GM18499 (cell line): ENCODE measurements around the gene SYT10.
"Not testable (repeated sequence)": the region's sequence is repeated elsewhere in the genome, so short reads cannot be mapped to it uniquely, and the experiment has no call there.

Experiments used
- ATAC-seq: cut with Tn5 transposase; IDR thresholded peaks from one replicate; pipeline ENCODE4 v1.9.1; 2021; ENCODE audit warnings: moderate number of reproducible peaks; ENCODE audit not compliant: insufficient read depth, unreplicated experiment

The SYT10 gene, protein sequence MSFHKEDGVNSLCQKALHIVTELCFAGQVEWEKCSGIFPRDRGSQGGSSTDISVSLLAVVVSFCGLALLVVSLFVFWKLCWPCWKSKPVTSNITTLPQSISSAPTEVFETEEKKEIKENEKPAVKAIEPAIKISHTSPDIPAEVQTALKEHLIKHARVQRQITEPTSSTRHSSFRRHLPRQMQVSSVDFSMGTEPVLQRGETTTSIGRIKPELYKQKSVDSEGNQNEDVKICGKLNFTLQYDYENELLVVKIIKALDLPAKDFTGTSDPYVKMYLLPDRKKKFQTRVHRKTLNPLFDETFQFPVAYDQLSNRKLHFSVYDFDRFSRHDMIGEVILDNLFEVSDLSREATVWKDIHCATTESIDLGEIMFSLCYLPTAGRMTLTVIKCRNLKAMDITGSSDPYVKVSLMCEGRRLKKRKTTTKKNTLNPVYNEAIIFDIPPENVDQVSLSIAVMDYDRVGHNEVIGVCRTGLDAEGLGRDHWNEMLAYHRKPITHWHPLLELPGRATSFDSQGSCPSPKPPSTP

DNA sequence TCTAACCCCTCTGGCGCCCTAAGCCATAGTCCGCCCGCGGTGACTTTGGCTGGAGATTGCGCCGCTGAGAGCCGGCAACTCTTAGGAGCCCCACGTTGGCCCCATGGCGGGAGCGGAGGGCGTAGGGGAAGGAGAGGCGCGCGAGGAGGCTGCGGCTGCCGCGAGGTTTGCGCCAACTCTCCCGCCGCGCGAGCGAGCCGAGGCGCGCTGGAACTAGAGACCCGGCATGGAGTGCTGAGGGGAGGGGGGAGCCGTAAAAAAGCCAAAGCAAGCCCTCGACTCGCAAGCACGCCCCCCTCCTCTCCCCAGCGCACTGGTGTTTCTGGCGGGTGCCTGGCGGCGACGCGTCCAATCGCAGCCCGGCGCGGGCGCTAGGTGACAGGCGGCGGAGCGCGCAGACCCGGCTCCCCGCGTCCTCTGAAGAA is at the start of gene SYT10:
TSS of gene SYT10 (minus strand) at position 233 of the 425 bp plus-strand sequence. CDS start 297 bp downstream, outside the sequence.
- ATAC-seq = no peak

DNA sequence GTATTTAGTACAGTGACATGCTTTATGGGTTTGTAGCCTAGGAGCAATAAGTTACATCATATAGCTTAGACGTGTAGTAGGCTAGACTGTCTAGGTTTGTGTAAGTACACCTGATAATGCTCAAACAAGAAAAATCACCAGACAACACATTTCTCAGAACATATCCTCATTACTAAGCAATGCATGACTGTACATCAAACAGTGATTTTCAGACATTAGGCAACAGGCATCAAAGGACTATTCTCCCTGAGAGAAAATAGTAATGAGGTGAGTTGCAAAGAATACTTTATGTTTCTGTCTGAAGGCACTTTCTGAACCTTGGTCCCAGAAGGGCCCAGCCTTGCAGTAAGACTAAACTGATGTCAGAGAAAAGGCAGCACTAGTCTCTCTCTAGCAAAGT is 48.4 kb upstream of the SYT10 start:
- no peak for ATAC-seq

DNA sequence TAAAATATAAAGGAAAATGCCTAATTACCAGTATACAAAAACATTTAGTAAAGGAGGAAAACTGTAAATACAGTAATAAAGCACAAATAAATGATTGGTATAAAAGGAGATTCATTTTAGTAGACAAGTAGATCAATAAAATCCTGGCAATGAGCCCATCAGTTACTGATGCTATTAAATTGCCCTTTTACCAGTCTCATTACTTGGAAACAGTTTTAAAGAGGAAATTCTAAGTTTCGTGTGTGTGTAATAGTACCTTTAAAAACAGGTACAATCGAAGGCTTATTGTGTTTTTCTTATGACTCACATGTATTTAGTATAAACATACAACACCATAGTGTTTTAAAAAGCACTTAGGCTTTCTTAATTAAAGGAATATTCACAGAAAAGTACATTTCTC is 46.4 kb upstream of the SYT10 start:
- ATAC-seq = no peak

DNA sequence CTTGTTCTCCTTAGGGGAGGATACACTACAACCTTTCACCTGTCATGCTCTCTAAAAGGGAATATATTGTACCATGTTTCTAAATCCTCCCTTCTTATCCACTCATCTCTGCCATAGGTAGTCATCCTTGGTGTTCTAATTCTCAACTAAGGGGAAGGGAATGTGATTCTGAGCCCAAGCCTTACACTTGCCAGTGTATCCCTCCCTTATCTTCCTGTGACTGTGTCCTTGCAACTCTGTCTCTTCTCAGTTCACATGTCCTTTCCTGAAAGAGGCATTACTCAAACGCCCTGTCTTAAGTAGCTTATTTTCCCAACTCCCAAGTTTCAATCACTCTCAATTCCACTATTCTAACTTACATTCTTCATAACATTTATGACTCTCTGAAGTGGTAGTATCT is 44.5 kb upstream of the SYT10 start:
- no peak for ATAC-seq

DNA sequence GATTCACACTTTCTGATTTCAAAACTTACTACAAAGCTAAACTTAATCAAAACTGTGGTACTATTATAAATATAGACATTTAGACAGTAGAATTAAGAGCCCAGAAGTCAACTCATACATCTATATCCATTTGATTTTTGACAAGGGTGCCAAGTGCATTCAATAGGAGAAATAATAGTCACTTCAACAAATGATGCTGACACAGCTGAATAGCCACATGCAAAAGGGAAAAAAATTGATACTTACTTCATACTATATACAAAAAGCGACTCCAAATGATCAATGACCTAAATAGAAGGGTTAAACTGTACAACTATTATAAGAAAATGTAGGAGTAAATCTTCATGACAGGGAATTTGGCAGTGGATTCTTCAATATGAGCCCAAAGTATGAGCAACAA is 40.7 kb upstream of the SYT10 start:
- no peak for ATAC-seq

DNA sequence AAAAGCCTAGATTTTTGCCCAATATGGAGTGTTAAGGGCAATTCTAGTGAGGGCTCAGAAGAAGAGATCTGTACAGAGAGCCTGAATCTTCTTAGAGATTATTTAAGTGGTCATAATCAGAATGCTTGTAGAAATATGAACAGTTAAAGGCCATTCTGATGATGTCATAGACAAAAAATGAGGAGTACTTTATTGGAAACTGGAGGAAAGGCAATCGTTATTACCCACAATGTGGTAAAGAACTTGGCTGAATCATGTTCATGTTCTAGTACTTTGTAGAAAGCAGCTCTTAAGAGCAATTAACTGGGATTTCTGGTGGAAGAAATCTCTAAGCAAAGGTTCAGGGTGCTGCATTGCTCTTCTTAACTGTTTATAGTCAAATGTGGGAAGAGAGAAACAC is 36.4 kb upstream of the SYT10 start:
- ATAC-seq = no peak

DNA sequence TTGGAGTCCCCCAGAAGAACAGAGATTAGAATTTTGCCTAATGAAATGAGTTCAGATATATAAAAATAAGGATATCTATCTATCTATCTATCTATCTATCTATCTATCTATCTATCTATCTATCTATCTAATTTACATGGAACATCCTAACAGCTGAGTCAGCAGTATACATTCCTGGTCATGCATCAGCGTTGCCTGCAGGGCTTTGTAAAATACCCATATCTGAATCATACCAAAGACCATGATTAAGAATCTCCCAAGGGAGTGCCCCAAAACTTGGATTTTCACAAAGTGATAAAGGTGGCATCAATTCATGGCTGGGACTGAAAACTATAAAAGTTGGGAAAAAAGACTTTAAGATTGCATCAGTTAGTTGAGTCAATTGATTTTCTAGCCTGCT is 32.7 kb upstream of the SYT10 start:
- no peak for ATAC-seq

DNA sequence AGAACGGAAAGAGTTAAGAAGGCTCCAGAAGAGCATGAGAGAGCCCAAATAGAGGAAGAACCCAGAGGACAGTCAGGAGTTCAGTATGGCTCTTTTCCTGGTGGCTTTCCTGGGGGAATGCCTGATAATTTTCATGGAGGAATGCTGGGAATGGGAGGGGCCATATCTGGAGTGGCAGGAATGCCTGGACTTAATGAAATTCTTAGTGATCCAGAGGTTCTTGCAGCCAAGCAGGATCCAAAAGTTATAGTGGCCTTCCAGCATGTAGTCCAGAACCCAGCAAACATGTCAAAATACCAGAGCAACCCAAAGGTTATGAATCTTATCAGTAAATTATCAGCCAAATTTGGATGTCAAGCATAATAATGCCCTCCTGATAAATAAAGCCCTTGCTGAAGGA is 15.5 kb upstream of the SYT10 start:
- ATAC-seq = no peak

DNA sequence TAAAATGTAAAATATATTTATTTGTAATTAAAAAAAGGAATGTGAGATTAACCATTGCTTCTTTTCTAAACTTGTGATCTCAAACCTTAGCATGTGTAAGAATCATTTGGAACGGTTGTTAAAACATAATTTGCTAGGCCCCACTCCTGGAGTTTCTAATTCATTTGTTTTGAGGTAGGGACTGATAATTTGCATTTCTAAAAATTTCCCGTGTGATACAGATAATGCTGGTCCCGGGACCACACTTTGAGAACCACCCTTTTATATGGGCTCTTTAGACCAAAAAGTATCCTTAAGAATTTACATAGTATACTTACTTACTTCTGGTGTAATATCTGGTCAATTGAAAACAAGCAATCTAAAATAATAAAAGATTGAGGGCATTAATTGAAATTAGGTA is 10.9 kb upstream of the SYT10 start:
- no peak for ATAC-seq

DNA sequence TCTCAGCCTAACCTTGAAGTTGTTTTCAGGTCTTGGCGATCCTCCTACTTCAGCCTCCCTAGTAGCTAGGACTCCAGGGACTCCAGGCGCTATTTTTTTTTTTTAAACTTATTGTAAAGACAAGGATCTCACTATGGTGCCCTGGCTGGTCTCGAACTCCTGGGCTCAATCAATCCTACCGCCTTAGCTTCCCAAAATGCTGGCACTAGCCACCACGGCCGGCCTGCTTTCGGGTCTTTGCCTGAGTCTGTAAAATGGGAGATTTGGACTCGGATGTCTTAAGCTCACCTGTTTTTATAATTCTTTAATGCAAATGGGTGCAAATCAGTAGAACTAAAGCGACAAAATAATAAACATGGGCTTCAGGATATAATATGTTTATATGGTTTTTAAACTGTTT is 858 bp upstream of the SYT10 start:
- ATAC-seq = no peak

DNA sequence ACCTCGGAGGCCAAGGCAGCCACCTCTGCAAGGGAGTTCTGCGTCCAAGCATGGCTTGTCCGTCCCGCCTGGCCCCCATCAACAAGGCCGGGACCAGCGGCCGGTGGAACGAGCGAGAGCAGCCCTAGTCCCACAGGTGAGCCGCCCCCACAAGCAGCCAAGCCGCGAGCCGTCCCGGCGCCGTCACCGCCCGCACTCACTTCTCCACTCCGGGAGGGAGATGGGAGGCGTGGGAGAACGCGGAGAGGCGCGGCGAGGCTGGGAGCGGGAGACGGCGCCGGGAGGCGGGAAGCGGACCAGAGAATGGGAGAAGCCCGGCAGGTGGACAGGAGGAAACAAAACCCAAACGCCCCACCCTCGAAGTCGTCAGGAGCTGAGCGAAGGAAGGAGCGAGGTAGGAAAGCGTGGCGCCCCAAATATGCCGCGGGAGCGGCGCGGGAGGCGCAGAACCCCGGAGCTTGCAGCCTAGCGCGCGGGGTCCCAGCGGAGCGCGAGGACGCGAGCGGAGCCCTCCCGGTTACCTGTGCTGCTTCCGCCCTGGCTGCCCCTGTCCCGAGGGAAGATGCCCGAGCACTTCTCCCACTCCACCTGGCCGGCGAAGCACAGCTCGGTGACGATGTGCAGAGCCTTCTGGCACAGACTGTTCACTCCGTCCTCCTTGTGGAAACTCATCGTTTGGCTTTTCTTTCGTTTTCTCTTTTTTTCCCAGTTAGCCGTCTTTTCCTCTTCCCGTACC is 600 bp downstream of the SYT10 start:
- ATAC-seq = no peak

DNA sequence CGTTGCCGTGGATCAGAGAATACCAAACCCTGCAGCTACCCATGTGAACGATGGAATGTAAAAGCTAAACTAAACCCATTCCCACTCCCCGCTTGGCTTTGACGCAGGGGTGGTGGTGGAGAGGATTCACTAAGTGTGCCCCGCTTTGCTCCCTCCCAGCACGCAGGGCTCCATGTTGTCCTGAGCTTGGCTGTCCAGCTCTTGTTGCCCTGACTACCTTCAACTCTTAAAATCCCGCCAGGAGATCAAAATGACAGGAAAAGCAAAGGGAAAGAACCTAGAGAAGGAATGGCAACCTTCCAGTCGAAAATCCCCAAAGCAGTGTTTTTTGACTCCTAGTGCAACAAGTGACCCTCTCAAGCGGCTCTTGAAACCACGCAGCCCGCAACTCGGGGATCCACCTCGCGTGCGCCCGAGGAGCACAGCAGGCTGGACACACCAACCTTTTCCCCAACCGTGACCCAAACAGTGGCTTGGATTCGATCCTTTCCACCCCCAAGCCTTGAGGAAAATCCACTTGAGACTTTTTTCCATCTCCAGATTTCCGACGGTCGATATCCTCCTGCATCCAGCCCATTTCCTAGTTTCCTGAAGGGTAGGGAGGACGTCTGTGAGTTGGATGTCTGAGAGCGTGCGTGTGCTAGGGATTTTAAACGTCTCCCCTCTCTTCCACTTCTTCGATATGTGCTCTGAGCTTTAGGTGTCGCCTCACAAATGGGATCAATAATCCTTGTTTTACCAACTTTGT is 1.4 kb downstream of the SYT10 start:
- ATAC-seq = no peak

DNA sequence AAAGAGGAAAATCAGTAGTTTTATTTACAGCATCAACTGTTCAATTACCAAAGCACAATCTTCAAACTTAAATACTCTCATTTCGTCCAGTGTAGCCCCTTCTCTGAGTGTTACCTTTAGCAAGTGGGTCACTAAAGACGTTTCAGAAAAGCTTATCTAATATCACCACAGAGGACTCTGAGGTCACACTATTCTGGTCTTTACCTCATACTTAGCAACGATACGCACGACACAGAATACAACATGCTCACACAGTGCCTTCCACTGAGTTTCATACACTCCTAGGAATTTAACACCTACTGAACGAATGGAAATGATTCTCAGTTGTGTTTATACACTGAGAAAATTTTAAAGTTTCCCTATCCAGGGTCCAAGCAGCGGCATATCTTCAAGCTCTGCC is 2.0 kb downstream of the SYT10 start:
- ATAC-seq = no peak

DNA sequence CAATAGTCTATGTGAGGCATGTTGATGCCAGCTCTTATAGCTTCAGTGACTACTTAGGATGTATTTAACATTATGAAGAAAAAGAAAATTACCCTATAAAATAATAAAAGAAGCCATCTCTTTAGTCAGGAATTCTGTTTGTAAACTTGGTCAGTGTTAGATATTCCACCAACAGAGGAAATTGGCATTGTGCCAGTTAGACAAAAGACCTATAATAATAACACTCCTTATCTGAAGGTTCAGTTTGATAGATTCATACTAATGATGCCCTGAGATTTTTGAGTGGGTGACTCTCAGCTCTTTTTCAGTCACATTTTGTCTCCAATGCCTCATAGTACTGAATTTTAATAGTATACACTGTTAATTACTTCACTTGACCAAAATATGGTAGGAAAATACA is 6.6 kb downstream of the SYT10 start:
- ATAC-seq = no peak

DNA sequence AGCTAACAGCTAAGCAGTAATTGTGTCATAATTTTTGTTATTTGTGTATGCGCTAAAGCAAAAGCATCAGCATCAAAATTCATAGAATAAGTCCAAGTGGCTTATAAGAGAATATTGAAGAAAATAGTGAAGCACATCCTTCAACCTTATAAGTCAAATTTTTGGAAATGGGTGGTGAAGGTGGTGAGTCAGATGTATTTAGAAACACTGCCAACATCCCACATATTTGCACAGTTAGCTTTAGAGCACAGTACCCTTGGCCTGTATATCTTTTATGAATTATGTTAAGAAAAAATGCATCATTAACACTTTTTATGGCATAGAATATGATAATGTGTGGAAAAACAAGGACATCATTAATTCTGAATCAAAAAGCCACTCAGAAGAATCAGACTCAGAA is 8.0 kb downstream of the SYT10 start:
- no peak for ATAC-seq

DNA sequence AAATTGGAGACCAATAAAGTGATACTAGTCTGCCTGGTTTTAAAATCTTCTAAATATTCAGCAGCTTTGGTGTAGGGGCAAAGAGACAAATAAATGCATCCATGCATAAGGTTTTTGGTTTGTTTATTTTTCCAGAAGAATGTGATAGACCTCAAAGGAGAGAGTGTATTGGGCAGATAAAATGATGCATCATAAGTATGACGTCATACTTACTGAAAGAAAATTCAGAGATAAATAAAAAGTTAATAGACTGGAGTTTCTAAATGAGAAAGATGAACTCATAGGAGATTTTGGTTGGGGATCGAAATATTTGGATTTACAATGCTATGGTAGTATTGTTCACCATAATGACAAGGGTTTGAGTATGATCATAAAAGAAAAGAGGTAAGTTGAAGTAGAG is 10.2 kb downstream of the SYT10 start:
- ATAC-seq = no peak

DNA sequence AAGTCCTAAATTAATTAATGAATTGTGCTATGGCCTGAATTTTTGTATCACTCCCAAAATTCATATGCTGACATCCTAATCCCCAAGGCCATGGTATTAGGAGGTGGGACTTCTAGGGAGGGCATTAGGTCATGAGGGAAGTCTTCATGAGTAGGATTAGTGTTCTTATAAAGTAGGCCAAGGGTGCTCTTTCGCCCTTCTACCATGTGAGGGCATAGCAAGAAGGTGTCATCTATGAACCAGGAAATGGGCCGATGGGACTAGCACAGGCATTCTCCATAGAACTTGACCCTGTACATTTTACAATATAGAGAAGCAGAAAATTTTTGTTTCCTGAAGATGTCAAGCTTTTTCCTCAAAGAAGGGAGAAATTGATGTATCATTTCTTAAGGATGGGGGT is 12.5 kb downstream of the SYT10 start:
- no peak for ATAC-seq

DNA sequence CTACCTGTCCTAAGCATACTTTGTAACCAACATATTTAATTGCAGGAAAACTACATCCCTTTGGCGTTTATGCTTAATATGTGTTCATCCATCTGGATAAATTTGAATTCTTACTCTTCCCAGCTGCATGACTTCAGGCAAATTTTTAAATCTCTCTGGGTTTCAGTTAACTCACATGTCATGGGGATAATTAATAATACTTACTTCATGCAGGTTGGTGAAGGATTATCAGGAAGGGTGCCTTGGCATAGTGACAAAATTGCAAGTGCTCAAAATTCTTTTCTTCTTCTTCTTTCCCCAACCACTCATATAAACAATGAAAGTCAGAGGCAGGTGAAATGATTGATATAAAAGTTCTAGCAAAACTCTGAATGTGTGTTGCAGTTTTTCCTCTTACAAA is 15.9 kb downstream of the SYT10 start:
- ATAC-seq = no peak

DNA sequence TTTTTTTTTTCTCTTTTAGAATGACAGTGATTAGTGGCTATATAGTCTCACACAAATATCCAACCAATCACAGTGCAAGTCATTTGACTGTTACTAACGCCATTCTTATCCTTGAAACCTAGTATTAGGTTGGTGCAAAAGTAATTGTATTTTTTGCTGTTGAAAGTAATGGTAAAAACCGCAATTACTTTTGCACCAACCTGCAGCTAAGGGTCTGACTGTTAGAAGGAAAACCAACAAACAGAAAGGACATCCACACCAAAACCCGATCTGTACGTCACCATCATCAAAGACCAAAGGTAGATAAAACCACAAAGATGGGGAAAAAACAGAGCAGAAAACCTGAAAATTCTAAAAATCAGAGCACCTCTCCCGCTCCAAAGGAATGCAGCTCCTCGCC is 27.2 kb downstream of the SYT10 start:
- not testable (repeated sequence) for ATAC-seq

DNA sequence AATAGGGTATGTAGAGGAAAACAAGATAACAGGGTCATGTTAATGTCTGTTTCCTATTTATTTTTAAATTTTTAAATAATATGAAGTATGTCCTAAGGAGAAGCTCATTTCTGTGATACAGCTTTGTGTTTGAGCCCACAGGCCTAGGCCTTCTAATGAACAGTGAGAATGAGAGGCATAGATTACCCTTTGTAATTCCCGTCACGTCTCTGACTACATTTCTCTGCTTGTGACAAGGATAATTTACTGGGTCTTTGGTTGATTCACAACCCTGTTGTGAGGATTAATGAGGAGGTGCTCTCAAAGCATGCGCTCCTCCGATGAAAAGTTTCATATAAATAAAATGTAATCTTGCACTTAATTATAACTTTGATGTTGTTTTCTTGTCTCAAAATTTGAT is 56.1 kb downstream of the SYT10 start:
- no peak for ATAC-seq

DNA sequence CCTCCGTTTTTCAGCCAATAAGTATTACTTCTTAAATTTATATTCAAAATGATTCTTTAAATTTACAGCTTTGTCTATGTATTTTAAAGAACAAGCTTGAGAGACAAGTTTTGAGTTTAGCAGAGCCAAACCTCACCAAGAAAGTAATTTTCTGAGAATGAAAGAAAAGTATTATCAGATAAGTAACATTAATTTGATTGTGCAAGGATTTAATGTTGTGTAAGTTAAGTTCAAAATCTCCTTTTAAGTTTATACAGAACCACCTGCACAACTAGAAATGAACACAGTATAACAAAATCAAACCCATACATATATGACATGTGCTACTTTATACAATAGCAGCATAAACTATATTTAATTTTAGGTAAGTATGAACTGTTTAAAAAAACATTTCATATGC is 63.5 kb downstream of the SYT10 start:
- ATAC-seq = no peak
